Measurements from ENCODE around the gene CD101. TPM values are rescaled to one million over a fixed set of nuclear protein-coding genes. Genes with fewer than 3 reads are reported as not detected.

CD101 gene
- total RNA-seq, 1 experiment from 2014 or later: 1.2 TPM

- no peak for TF ChIP-seq ZBTB33 (IDR thresholded peaks at IDR 0.05; ENCODE audit: extremely low read depth, insufficient replicate concordance, low read length)
- TF ChIP-seq CBX3 (IDR thresholded peaks at IDR 0.05; ENCODE audit: low read depth): no peak
- TF ChIP-seq REST (IDR thresholded peaks at IDR 0.05; ENCODE audit: low read depth): no peak
- no peak for TF ChIP-seq ATF3 (IDR thresholded peaks at IDR 0.05)
- no peak for TF ChIP-seq RAD21 (IDR thresholded peaks at IDR 0.05; ENCODE audit: low read depth)
- TF ChIP-seq EZH2 (IDR thresholded peaks at IDR 0.05): no peak
- no peak for TF ChIP-seq SRF (IDR thresholded peaks at IDR 0.05; ENCODE audit: low read depth)
Measured at GRCh38 chr1:116997066-116997465, 4.5 kb upstream of the CD101 start (continued).

GRCh38 chr1:116997636-116998035 lies 3.9 kb upstream of the CD101 start:
- H3K9me3 ChIP-seq (ENCODE audit: control insufficient read depth in 1 of 2, insufficient read depth in 1 of 2, low read depth in 1 of 2, low read length in 2 of 2): no peaks in the 10 kb centered on the region
- POLR2A ChIA-PET: no interaction called here

More at GRCh38 chr1:116997636-116998035, 3.9 kb upstream of the CD101 start:
- no peak overlapping the region for H2AFZ ChIP-seq (ENCODE audit: low read depth, low read length, poor library complexity, severe bottlenecking)
- no peak overlapping the region for H3K4me2 ChIP-seq (ENCODE audit: low read length)
- TF ChIP-seq TCF7L2 (IDR thresholded peaks at IDR 0.05; ENCODE audit: borderline replicate concordance, extremely low read depth, insufficient read depth, insufficient read length): no peak
- TF ChIP-seq ZBTB33 (IDR thresholded peaks at IDR 0.05; ENCODE audit: extremely low read depth, insufficient replicate concordance, low read length): no peak
- TF ChIP-seq MAX (IDR thresholded peaks at IDR 0.05): no peak
- no peak for TF ChIP-seq CBX3 (IDR thresholded peaks at IDR 0.05; ENCODE audit: low read depth)
- no peaks in the 10 kb centered on the region for H3K9me2 ChIP-seq (ENCODE audit: insufficient read depth)
- no peaks in the 10 kb centered on the region for H3K27me3 ChIP-seq (ENCODE audit: insufficient read depth, low read length)
- no peaks in the 10 kb centered on the region for H4K20me1 ChIP-seq (ENCODE audit: insufficient read depth)
- no peak overlapping the region for H3K9ac ChIP-seq (ENCODE audit: low read length)
- no peak overlapping the region for H3K4me3 ChIP-seq (replicated peaks in 1 of 2; ENCODE audit: low read depth in 1 of 2, low read length in 2 of 2)
- CTCF ChIA-PET: no interaction called here
- RAD21 ChIA-PET (ENCODE audit: low non-redundant PET in 1 of 2, low total read pairs in 2 of 2, uncharacterized antibody in 2 of 2, unreplicated experiment in 2 of 2): no interaction called here
- H3K36me3 ChIP-seq (ENCODE audit: control insufficient read depth in 1 of 2, insufficient read depth in 2 of 2, low read length in 2 of 2): no peaks in the 10 kb centered on the region
- no peaks in the 10 kb centered on the region for H3K79me2 ChIP-seq (ENCODE audit: insufficient read depth, low read length)
- no peak overlapping the region for H3K27ac ChIP-seq (ENCODE audit: low read depth, low read length)
- DNase-seq (ENCODE audit: low read depth, low spot score): no peak
- no peak for ATAC-seq
- peaks cover 0 to 5% of the 10 kb centered on the region in 2 experiments; a peak in 1 of 4 replicates for H3K4me1 ChIP-seq (ENCODE audit: control insufficient read depth in 1 of 2, insufficient read depth in 2 of 2, low read length in 2 of 2)
- no TSS peak for BruUV-seq (replicated peaks)
- intact Hi-C loops (cut with micrococcal nuclease): no loop called here
